Measurements from ENCODE around the gene PUM2. TPM values are rescaled to one million over a fixed set of nuclear protein-coding genes. Genes with fewer than 3 reads are reported as not detected.
A peak's percentile ranks its signal among the peaks of the same experiment; 100 is the strongest.

Gene PUM2
- polyA plus RNA-seq, 1 of the 3 experiments (the other 2 are of a cell fraction) = 19.7 TPM

- 0 out of 2 replicates have a peak, but pooled peaks have one; percentile 17 for TF ChIP-seq RCOR1 (IDR thresholded peaks at IDR 0.05; ENCODE audit: low read length)
- TF ChIP-seq JUND (IDR thresholded peaks at IDR 0.05) = no peak
- no peak for TF ChIP-seq EZH2phosphoT487 (IDR thresholded peaks at IDR 0.05; ENCODE audit: borderline replicate concordance, low read depth)
- TF ChIP-seq POLR2AphosphoS5 (IDR thresholded peaks at IDR 0.05; ENCODE audit: low read depth, low read length) = peak; percentile 84
- no peak for TF ChIP-seq RFX5 (IDR thresholded peaks at IDR 0.05; ENCODE audit: low read length)
- no peak for TF ChIP-seq FOSL2 (IDR thresholded peaks at IDR 0.05; ENCODE audit: borderline replicate concordance, low read depth)
- no peak for TF ChIP-seq REST (IDR thresholded peaks at IDR 0.05; ENCODE audit: low read depth, low read length)
- TF ChIP-seq GABPA (IDR thresholded peaks at IDR 0.05; ENCODE audit: low read depth) = no peak; the same call in 1 of the 2 replicates
- TF ChIP-seq MAX (IDR thresholded peaks at IDR 0.05; ENCODE audit: low read depth) = peak; percentile 98
- no peak for TF ChIP-seq TEAD4 (IDR thresholded peaks at IDR 0.05; ENCODE audit: borderline replicate concordance, insufficient read depth)
- no peak for TF ChIP-seq RAD21 (IDR thresholded peaks at IDR 0.05; ENCODE audit: low read length)
- peak; percentile 98 for TF ChIP-seq NRF1 (IDR thresholded peaks at IDR 0.05; ENCODE audit: low read depth, low read length)
- TF ChIP-seq SIN3A (IDR thresholded peaks at IDR 0.05; ENCODE audit: borderline replicate concordance, low read depth, low read length) = 0 out of 2 replicates have a peak, but pooled peaks have one; percentile 45
- TF ChIP-seq YY1 (IDR thresholded peaks at IDR 0.05; ENCODE audit: low read depth) = peak; percentile 82
- TF ChIP-seq TCF12 (IDR thresholded peaks at IDR 0.05) = peak; percentile 15; the same call in 1 of the 2 replicates
Measured at GRCh38 chr2:20350753-20351554, at the start of gene PUM2 (continued).

- TF ChIP-seq FOSL2 (IDR thresholded peaks at IDR 0.05; ENCODE audit: borderline replicate concordance, low read depth) (no peak), ZBTB33 (IDR thresholded peaks at IDR 0.05; ENCODE audit: borderline replicate concordance, low read depth) (no peak), IRF3 (IDR thresholded peaks at IDR 0.05; ENCODE audit: low read depth, low read length) (no peak), ELF1 (IDR thresholded peaks at IDR 0.05) (no peak), RCOR1 (IDR thresholded peaks at IDR 0.05; ENCODE audit: low read length) (no peak), USF1 (IDR thresholded peaks at IDR 0.05; ENCODE audit: borderline replicate concordance, low read depth) (no peak), GATA2 (CRISPR knock-in tag; IDR thresholded peaks at IDR 0.05) (no peak), POLR2AphosphoS5 (IDR thresholded peaks at IDR 0.05; ENCODE audit: low read depth, low read length) (no peak), RAD21 (IDR thresholded peaks at IDR 0.05; ENCODE audit: low read length) (no peak), YY1 (IDR thresholded peaks at IDR 0.05; ENCODE audit: low read depth) (no peak), MAX (IDR thresholded peaks at IDR 0.05; ENCODE audit: low read depth) (no peak), SIN3A (IDR thresholded peaks at IDR 0.05; ENCODE audit: borderline replicate concordance, low read depth, low read length) (no peak), NFIC (IDR thresholded peaks at IDR 0.05; ENCODE audit: borderline replicate concordance) (no peak), SMC3 (IDR thresholded peaks at IDR 0.05; ENCODE audit: low read depth, low read length) (no peak)
- WGBS (ENCODE audit: low lambda C conversion rate) = 93% methylated on average over 1 of the region's 1 CpG
- POLR2A ChIA-PET = no interaction called here
Measured at GRCh38 chr2:20400306-20400705, 49.7 kb upstream of the PUM2 start.

More at GRCh38 chr2:20400306-20400705, 49.7 kb upstream of the PUM2 start:
- no peak overlapping the region for H3K4me3 ChIP-seq (ENCODE audit: low read depth in 2 of 2, low read length in 1 of 2)
- H3F3A ChIP-seq (replicated peaks; ENCODE audit: insufficient read depth) = no peaks in the 10 kb centered on the region
- no peaks in the 10 kb centered on the region for H4K20me1 ChIP-seq (ENCODE audit: insufficient read depth)
- no peak overlapping the region for H3K4me2 ChIP-seq
- CTCF ChIA-PET = interaction anchor here (0.8 to 7.0 kb wide), 7 partner anchors 11 to 250 kb away, joined by 3 to 58 read pairs (median 3); partner anchors contain the start of gene HS1BP3
- H3K4me1 ChIP-seq (ENCODE audit: control insufficient read depth in 1 of 2, insufficient read depth in 2 of 2, low read depth in 1 of 2, low read length in 1 of 2) = no peaks in the 10 kb centered on the region; a peak in 1 of 4 replicates
- H3K36me3 ChIP-seq (replicated peaks in 1 of 2; ENCODE audit: control insufficient read depth in 1 of 2, insufficient read depth in 2 of 2, low read length in 1 of 2) = no peaks in the 10 kb centered on the region
- H3K27me3 ChIP-seq (ENCODE audit: insufficient read depth) = no peaks in the 10 kb centered on the region; the same call in 1 of the 2 replicates
- no peaks in the 10 kb centered on the region for H3K79me2 ChIP-seq (ENCODE audit: insufficient read depth)
- DNase-seq = no peak
- H3K27ac ChIP-seq (ENCODE audit: low read depth in 2 of 2, low read length in 1 of 2) = no peak overlapping the region
- no peaks in the 10 kb centered on the region for H3K9me3 ChIP-seq
- no peak overlapping the region for H3K9ac ChIP-seq
- H3K9me2 ChIP-seq = no peaks in the 10 kb centered on the region
- H2AFZ ChIP-seq (ENCODE audit: low read depth) = no peak overlapping the region

Measured in SK-N-SH (cell line).